Transverse colon (tissue), 4 donors: ENCODE measurements around the gene TRAT1. TPM values are rescaled to one million over a fixed set of nuclear protein-coding genes. Genes with fewer than 3 reads are reported as not detected.

Experiments used
- DNase-seq: peaks from one replicate; pipeline ENCODE4 v3.0.0-alpha.2; 2019
- H3K27ac ChIP-seq, 4 donors: fragments of 200-600 bp; sonication (generic); 2 replicates each; pipeline ENCODE4 v1.5.1; 2016 to 2018; ENCODE audit warnings: inconsistent platforms in 4 of 4
- H3K27me3 ChIP-seq: fragments of 200-600 bp; sonication (generic); 2 replicates; pipeline ENCODE4 v1.5.1; 2017; ENCODE audit warnings: inconsistent platforms
- H3K36me3 ChIP-seq, 4 donors: fragments of 200-600 bp; sonication (generic); 2 replicates each; pipeline ENCODE4 v1.5.1; 2017 to 2019; ENCODE audit warnings: inconsistent platforms in 4 of 4
- H3K4me1 ChIP-seq, 4 donors: fragments of 200-600 bp; sonication (generic); 2 replicates each; pipeline ENCODE4 v1.5.1; 2017 to 2020; ENCODE audit warnings: inconsistent platforms in 4 of 4
- H3K4me3 ChIP-seq, 4 donors: fragments of 200-600 bp; sonication (generic); 1 replicate in 1 of 4; 2 replicates in 3 of 4; pipeline versions ENCODE4 v1.5.1 to v1.6.1; 2017 to 2019; ENCODE audit warnings: inconsistent platforms in 4 of 4
- H3K9me3 ChIP-seq, 2 donors: fragments of 200-600 bp; sonication (generic); 2 replicates each; pipeline ENCODE4 v1.5.1; 2017 to 2019; ENCODE audit warnings: inconsistent platforms in 2 of 2
- EP300 ChIP-seq: sonication (generic); formaldehyde crosslinking; IDR thresholded peaks from one replicate; pipeline ENCODE4 v1.6.1; 2017; ENCODE audit warnings: antibody characterized with exemption, low read depth
- POLR2A ChIP-seq: fragments of 450-650 bp; IDR thresholded peaks from one replicate; pipeline ENCODE4 v1.6.1; 2016; ENCODE audit warnings: antibody characterized with exemption, mild to moderate bottlenecking, moderate library complexity
- POLR2AphosphoS5 ChIP-seq, 3 donors: sonication (generic); formaldehyde crosslinking; IDR thresholded peaks; one replicate each; pipeline ENCODE4 v1.6.1; 2016; ENCODE audit warnings: antibody characterized with exemption in 3 of 3
- WGBS, 2 donors: methylation state at CpG; one replicate each; pipeline ENCODE4 v1.1.5; 2018; ENCODE audit warnings: low coverage in 1 of 2; 5-methylcytosine and 5-hydroxymethylcytosine counted together
- in situ Hi-C, 4 donors: fragments of 200-750 bp; cut with MboI; loops; one replicate each; pipeline versions ENCODE4 v1.15.0 to v1.15.1; 2017; ENCODE audit warnings: low sequenced_read_pairs in 3 of 4, low pct_ligation_motif_present in 1 of 4, low pct_unique_long_range_greater_than_20kb in 1 of 4
- intact Hi-C: fragments of 100-400 bp; cut with DNase I; formaldehyde crosslinking; loops from one replicate; pipeline ENCODE4 v1.15.1; 2023; ENCODE audit warnings: low total_unique reads
- total RNA-seq, 4 donors: library from RNA; depleted of rRNA; stranded (reverse); fragments of >200 nt; gene quantifications; one replicate each; pipeline ENCODE4 v1.1.0, GENCODE V29; 2016
- TF ChIP-seq, protein P1 (sequence below), 5 experiments: fragments of 200-600 bp in 3 of 5; fragments of 450-650 bp in 2 of 5; sonication (generic) in 3 of 5; IDR thresholded peaks; 1 replicate in 2 of 5; 2 replicates in 3 of 5; pipeline ENCODE4 v1.5.1; 2016 to 2017; ENCODE audit warnings: antibody characterized with exemption in 5 of 5, inconsistent platforms in 3 of 5, mild to moderate bottlenecking in 2 of 5, moderate library complexity in 1 of 5

TRAT1 gene
- total RNA-seq, 4 donors from 2014 or later = 0.41 to 2.2 (median 1.1) TPM; not detected in 1

DNA sequence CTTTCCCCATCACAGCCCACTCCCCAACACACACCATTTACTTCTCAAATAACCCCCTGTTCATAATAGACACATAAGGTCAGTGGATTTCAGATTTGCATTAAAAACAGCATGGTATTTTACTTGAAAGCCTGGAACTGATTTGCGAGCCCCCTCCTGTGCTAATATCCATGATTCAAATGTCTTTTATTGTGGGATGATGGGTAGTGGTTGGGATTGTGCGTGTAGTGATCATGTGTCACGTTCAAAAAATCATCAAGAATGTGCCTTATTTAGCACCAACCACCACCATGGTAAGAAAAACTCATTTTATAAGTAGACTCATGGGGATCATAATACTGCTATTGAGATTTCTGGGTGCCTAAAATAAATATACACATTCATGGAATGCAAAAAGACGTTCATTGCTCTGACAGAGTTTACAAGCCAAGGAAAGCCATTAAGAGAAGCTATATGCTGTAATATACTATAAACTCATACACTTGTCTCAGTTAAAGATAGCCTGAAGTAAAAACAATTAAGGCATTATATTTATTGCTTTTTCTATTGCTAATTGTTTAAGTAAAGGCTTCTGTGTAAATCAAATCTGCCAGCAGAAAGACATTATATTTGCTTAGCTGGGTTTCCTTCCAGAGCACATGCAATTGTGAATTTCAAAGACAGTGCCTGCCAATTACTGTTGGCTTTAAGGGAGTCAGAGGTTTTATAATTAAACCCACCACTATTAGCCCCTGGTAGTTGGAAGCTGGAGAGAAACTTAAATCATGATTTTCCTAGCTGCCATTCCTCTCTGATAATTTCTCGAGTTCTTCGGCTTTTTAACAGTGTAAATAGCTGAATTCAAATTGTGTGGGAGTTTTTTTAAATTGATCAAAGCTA, 4.0 kb downstream of the TRAT1 start:
- Histone ChIP-seq H3K4me3 (no peak overlapping the region), H3K27ac (no peak overlapping the region), H3K9me3 (no peaks in the 10 kb centered on the region), H3K27me3 (no peaks in the 10 kb centered on the region), H3K36me3 (no peaks in the 10 kb centered on the region), H3K4me1 (no peaks in the 10 kb centered on the region)
- WGBS, 2 donors = 52 to 77% methylated on average over 6 of the region's 6 CpGs
- TF ChIP-seq, protein P1, sequence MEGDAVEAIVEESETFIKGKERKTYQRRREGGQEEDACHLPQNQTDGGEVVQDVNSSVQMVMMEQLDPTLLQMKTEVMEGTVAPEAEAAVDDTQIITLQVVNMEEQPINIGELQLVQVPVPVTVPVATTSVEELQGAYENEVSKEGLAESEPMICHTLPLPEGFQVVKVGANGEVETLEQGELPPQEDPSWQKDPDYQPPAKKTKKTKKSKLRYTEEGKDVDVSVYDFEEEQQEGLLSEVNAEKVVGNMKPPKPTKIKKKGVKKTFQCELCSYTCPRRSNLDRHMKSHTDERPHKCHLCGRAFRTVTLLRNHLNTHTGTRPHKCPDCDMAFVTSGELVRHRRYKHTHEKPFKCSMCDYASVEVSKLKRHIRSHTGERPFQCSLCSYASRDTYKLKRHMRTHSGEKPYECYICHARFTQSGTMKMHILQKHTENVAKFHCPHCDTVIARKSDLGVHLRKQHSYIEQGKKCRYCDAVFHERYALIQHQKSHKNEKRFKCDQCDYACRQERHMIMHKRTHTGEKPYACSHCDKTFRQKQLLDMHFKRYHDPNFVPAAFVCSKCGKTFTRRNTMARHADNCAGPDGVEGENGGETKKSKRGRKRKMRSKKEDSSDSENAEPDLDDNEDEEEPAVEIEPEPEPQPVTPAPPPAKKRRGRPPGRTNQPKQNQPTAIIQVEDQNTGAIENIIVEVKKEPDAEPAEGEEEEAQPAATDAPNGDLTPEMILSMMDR (IDR thresholded peaks at IDR 0.05) = no peak
- TF ChIP-seq EP300 (no peak), POLR2A (no peak), POLR2AphosphoS5 (IDR thresholded peaks at IDR 0.05) (no peak)
- DNase-seq = no peak
- in situ Hi-C loops (no loop called here), intact Hi-C loops (no loop called here)

GRCh38 chr3:108830381-108830780, 7.8 kb downstream of the TRAT1 start:
- DNase-seq = no peak
- H3K27ac ChIP-seq = no peak overlapping the region
- 70 to 86% methylated on average over 3 of the region's 3 CpGs for WGBS, 2 donors
- H3K4me3 ChIP-seq = no peak overlapping the region
- H3K36me3 ChIP-seq = no peaks in the 10 kb centered on the region
- TF ChIP-seq POLR2AphosphoS5 (IDR thresholded peaks at IDR 0.05) (no peak), POLR2A (no peak), EP300 (no peak)
- TF ChIP-seq, protein P1 (IDR thresholded peaks at IDR 0.05) = no peak
- H3K27me3 ChIP-seq = no peaks in the 10 kb centered on the region
- intact Hi-C loops (no loop called here), in situ Hi-C loops (no loop called here)
- H3K4me1 ChIP-seq = no peaks in the 10 kb centered on the region
- H3K9me3 ChIP-seq = no peaks in the 10 kb centered on the region

GRCh38 chr3:108830991-108831614, 8.5 kb downstream of the TRAT1 start:
- no peaks in the 10 kb centered on the region for H3K36me3 ChIP-seq
- no peaks in the 10 kb centered on the region for H3K9me3 ChIP-seq
- 82 to 85% methylated on average over 3 to 4 of the region's 4 CpGs for WGBS, 2 donors
- H3K4me3 ChIP-seq = no peak overlapping the region
- no peak for DNase-seq
- no peaks in the 10 kb centered on the region for H3K4me1 ChIP-seq
- in situ Hi-C loops = no loop called here
- no peak overlapping the region for H3K27ac ChIP-seq
- no peak for TF ChIP-seq POLR2AphosphoS5 (IDR thresholded peaks at IDR 0.05)
- intact Hi-C loops = no loop called here
- H3K27me3 ChIP-seq = no peaks in the 10 kb centered on the region

DNA sequence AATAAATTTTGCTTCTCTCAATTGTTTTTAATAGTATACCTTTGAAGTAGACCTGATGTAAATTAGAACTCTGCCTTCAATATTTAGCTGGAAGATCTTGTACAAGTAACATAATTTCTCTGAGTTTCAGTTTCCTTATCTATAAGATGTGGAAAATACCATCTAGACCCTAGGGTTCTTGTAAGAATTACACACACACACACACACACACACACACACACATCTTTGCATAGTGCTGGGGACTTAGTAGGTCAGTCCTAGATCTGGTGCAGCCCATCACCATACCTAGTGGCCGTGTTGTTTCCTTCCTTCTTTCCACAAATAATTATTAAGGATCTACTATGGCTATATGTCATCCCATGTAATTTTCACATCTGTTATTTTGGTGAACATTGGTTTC, 11.0 kb downstream of the TRAT1 start:
- Histone ChIP-seq H3K27ac (no peak overlapping the region), H3K9me3 (no peaks in the 10 kb centered on the region), H3K4me1 (no peaks in the 10 kb centered on the region), H3K4me3 (no peak overlapping the region), H3K27me3 (no peaks in the 10 kb centered on the region), H3K36me3 (no peaks in the 10 kb centered on the region)
- no peak for DNase-seq
- TF ChIP-seq POLR2A = no peak
- TF ChIP-seq, protein P1 (IDR thresholded peaks at IDR 0.05) = no peak
- no peak for TF ChIP-seq EP300
- no peak for TF ChIP-seq POLR2AphosphoS5 (IDR thresholded peaks at IDR 0.05)
- intact Hi-C loops = no loop called here
- in situ Hi-C loops = no loop called here
- WGBS, 2 donors = 75 to 100% methylated on average over 1 of the region's 1 CpG
